HG03565 (cell line): Measurements from ENCODE around the gene CYB5R3.

Experiments used
- ATAC-seq: cut with Tn5 transposase; IDR thresholded peaks from one replicate; pipeline ENCODE4 v1.9.1; 2021; ENCODE audit warnings: mild to moderate bottlenecking, moderate library complexity; ENCODE audit not compliant: unreplicated experiment

Gene CYB5R3

DNA sequence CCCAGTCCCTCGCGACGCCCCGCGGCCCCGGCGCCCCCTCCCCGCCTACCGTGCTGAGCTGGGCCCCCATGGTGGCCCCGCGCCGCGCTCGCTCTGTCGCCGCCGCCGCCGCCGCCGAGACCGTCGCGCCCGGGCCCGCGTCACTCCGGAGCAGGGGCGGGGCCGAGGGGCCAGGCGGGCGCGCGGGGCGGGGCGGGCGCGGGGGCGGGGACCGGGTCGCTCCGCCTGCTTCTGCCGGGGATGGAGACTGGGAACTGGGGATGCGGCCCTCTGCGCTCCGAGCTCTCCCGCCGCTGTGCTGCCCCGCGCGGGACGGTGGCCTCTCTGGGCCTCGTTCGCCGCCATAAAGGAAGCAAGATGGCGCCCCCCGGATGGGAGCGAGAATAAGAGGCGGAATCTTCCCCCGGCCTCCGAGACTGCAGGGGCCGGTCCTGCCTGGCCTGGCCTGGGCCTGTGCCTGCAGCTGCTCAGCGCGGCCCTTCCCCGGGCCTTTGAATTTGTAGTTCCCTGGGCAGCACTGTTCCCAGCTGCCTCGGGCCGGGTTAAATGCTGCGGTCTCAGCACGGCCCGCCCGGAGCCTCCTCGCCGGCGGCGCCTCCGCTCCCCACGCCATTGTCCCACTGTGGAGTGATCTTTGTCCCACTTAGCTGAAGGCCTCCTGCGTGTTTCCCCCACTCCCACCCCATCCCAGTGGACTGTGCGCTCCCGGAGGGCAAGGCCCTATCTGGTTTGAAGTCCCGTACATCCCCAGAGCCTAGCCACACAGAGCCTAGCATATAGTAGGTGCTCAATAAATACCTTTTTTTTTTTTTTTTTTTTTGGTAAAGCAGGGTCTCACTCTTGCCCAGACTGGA is at the start of gene CYB5R3:
CYB5R3 (minus strand) TSS at position 147 of the 854 bp plus-strand sequence; CDS start at position 70, 77 bp downstream.
- ATAC-seq = peak; percentile 43

GRCh38 chr22:42697542-42698013 is 48.4 kb upstream of the CYB5R3 start:
- ATAC-seq = no peak

DNA sequence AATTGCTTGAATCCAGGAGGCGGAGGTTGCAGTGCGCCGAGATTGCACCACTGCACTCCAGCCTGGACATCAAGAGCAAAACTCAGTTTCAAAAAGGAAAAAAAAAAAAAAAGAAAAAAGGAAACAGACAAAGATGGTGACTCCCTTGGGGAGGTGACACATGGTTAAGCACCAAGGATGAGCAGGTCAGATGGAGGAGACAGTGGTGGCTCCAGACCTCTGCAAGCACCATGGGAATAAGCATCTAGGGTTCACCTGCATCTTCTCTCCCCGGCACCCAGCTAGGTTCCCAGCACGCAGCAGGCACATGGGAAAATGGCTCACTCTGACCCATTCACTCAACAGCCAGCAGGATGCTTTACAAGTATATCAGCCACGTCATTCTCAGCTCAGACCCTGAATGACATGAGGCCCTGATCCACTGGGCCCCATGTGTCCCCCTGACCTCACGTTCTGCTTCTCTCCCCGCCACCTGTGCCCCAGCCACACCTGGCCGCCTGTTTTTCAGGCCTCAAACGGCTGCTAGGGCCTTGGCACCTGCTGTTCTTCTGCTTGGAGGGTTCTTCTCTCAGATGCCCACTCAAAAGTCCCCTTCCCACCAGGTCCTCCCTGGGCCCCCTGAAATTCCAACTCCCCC is 47.3 kb upstream of the CYB5R3 start:
- no peak for ATAC-seq

- no peak for ATAC-seq
Measured at GRCh38 chr22:42695294-42695693, 46.1 kb upstream of the CYB5R3 start.

GRCh38 chr22:42693763-42694683 is 44.8 kb upstream of the CYB5R3 start:
- ATAC-seq = no peak

GRCh38 chr22:42693055-42693762 is 44.0 kb upstream of the CYB5R3 start:
- ATAC-seq = no peak

- ATAC-seq = no peak
Measured at GRCh38 chr22:42692239-42693054, 43.3 kb upstream of the CYB5R3 start.

DNA sequence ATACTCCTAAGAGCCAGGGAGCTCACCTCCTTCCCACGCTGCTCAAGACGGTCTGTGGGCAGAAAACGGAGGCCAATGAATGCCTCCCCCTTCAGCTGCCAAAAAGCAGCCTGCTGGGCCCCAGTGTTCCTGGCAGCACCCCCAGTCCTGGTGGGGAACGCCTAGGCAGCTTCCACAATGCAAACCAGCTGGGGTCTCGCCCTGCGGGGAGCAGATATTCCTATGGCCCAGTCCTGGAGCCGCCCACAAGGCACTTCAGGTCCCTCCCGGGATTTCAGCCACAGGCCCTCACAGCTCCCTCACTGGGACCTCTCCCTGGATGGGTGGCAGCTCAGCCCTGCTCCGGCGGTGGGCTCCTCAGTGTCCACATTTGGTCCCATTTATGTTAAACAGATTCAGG is 42.2 kb upstream of the CYB5R3 start:
- no peak for ATAC-seq

DNA sequence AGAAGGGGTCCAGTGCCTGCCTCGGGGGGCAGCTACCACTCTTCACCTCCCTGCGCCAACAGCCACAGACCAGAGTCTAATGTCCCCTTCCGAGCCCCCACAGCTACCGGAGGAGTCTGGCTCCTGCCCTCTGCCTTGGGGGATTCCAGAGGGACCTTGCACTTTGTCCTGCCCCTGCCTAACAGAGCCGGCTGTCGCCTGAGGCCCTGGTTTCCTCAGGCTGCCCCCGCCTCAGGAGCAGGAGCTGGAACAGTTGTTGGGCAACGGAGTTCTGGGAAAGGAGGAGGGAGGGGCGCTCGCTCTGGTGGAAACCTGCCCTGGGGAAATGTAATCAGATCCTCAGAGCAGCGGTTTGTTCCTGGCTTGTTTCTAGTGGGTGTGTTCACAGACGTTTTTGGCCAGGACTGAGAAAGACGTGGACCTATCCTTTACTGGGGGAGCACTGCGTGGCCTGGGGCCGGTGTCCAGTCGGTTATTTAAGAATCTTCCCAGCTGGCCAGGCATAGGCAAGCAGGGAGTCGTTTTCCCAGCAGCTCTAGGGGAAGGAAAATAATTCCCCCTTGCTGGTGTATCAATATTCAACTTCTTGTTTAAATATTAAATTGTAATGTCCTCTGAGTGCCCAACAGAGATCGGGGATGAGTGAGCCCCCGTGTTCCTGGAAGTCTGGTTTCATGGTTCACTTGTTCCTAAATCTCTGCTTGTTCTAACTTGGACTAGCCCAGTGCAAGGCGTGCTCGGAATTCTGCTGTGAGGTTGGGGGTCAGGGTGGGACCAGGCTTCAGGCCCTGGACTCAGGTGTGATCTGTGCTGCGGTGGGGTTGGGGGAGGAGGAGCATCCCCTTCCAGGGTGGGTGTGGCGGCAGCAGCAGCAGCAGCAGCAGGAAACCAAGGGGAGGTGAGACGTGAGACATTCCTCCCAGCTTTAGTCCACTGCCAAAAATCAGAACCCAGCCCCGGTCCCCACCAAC is 39.3 kb upstream of the CYB5R3 start:
- no peak for ATAC-seq

GRCh38 chr22:42686756-42687491 is 37.7 kb upstream of the CYB5R3 start:
- no peak for ATAC-seq

- no peak for ATAC-seq
Measured at GRCh38 chr22:42685941-42686653, 36.9 kb upstream of the CYB5R3 start.

DNA sequence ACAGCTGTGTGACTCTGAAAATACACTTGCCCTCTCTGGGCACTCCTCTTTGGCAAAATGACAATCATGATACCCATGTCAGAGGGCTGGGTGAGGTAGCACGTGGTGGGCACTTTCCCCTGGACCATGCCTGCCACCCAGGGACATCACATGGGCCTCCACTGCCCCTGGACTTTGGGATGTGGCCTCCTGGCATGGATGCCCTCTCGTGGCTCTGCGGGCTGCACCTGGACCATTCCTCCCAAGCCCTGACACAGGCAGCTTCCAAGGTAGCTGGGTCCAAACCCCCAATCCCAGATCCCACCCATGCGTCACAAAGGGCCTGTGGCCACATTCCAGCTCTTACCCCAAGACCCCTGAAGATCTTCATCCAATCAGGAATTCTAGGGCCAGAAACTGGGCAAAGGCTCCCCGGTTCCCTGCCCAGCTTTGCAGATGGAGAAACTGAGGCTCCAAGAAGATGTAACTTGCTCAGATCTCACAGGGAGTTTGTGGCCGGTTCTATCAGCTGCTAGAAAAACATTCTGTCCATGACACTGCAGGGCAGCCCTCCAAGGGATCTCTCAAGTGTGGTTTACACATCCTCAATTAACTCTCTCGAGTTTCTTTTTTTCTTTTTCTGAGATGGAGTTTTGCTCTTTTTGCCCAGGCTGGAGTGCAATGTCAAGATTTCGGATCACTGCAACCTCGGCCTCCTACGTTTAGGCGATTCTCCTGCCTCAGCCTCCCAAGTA is 35.4 kb upstream of the CYB5R3 start:
- ATAC-seq = no peak

DNA sequence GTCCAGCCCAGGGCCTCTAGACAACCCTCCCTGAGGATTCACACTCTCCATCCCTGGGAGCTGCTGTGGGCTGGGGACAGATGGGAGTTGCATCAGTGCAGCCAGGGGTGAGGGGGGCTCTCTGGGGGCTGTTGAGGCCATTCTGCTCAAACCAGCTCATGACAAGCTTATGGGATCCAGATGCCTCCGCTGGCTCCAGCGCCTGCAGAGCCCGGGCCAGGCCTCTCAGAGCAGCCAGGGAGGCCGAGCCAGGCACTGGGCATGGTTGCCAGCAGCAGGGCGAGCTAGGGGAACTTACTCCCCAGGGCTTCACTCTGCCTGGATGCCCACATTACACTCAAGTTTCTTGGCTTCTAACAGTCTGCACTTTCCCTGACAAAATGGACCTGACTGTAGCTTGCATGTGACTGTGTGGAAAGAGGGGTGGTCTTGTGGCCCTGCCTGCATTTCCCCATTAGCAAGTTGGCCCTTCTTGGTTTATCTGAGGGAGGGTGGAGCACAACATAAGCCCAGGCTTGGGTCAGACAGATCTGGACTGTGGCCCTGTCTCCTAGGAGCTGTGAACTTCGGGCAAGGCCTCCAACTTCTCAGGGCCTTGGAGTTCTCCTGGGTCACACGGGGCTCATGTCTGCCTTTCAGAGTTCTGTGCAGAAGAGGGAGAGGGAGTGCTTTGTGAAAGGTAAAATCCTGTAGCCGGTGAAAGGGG is 34.5 kb upstream of the CYB5R3 start:
- no peak for ATAC-seq

DNA sequence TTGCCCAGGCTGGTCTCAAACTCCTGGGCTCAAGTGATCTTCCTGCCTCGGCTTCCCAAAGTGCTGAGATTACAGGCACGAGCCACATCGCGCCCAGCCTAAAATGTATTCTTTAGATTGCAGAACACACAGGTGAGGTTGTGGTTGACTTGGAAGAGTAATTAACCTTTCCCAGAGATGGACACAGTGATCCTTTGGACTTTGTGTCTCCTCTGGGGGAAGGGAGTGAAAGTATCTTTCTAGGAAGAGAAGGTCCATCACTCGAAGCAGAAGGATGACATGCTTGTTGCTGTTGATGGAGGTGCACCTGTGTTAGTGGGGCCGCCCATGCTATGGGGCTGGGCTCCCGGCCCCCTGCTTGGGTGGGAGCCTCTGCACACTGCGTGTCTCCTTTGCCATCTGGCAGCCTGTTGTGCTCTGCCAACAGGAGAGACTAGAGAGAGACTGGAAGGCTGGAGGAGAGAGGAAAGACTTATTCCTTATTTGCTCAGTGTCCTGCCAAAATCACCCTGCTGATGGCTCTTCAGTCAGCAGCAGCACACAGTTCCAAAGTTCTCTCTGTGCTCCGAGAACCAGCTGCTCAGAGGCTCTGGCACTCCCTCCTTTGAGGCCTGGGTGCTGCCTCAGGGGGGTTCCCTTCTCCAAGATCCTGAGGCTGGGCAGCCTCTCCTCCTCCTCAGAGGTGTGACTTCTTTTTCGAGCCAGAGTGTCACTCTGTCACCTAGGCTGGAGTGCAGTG is 33.1 kb upstream of the CYB5R3 start:
- no peak for ATAC-seq

DNA sequence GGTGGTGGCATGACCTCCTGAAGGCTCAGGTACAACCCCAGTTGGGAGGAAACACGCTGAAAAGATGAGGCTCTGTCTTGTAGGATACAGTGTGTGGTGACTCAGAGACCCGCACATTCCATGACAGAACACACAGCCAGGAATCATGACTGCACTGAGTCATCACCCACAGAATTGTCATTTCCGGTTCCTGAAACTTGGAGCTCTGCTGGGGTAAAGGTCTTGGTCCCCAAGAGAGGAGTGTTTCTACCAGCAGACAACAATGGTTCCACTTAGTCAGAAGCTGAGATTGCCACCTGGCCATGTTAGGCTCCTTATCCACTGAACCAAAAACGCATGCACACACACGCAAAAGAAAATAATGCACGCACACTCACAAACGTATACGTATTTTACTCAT is 31.5 kb upstream of the CYB5R3 start:
- ATAC-seq = no peak
